Liver (tissue), 9 donors: ENCODE results near the gene CARD9. TPM values are rescaled to one million over a fixed set of nuclear protein-coding genes. Genes with fewer than 3 reads are reported as not detected.

ENCODE experiments used
- DNase-seq: peaks from one replicate; pipeline ENCODE4 v3.0.0-alpha.2; 2017; ENCODE audit warnings: low spot score
- H3K27ac ChIP-seq, 2 donors: one replicate each; pipeline ENCODE4 v1.7.0; 2013; ENCODE audit warnings: inconsistent platforms in 2 of 2, low read length in 2 of 2, control low read depth in 1 of 2, low read depth in 1 of 2, mild to moderate bottlenecking in 1 of 2
- H3K27me3 ChIP-seq, 4 donors: one replicate each; pipeline versions ENCODE4 v1.6.1 to v1.7.0; 2013; ENCODE audit warnings: low read length in 3 of 4, inconsistent platforms in 1 of 4, mild to moderate bottlenecking in 1 of 4, moderate library complexity in 1 of 4; ENCODE audit not compliant: control insufficient read depth in 4 of 4, insufficient read depth in 4 of 4
- H3K36me3 ChIP-seq, 4 donors: one replicate each; pipeline versions ENCODE4 v1.6.1 to v1.7.0; 2013; ENCODE audit warnings: low read length in 3 of 4, mild to moderate bottlenecking in 3 of 4, low read depth in 1 of 4, moderate library complexity in 1 of 4; ENCODE audit not compliant: control insufficient read depth in 4 of 4, insufficient read depth in 3 of 4
- H3K4me1 ChIP-seq, 4 donors: one replicate each; pipeline versions ENCODE4 v1.6.1 to v1.7.0; 2013; ENCODE audit warnings: low read length in 3 of 4, mild to moderate bottlenecking in 3 of 4, moderate library complexity in 1 of 4; ENCODE audit not compliant: control insufficient read depth in 4 of 4, insufficient read depth in 4 of 4
- H3K4me3 ChIP-seq, 3 donors: one replicate each; pipeline versions ENCODE4 v1.6.1 to v1.7.0; 2013; ENCODE audit warnings: low read length in 3 of 3, control low read depth in 1 of 3, low read depth in 1 of 3, mild to moderate bottlenecking in 1 of 3
- H3K9ac ChIP-seq, 2 donors: one replicate each; pipeline ENCODE4 v1.7.0; 2013; ENCODE audit warnings: low read length in 2 of 2, mild to moderate bottlenecking in 2 of 2, moderate library complexity in 2 of 2, control low read depth in 1 of 2, low read depth in 1 of 2
- H3K9me3 ChIP-seq, 4 donors: one replicate each; pipeline versions ENCODE4 v1.6.1 to v1.7.0; 2013; ENCODE audit warnings: low read length in 3 of 4; ENCODE audit not compliant: control insufficient read depth in 4 of 4
- EGR1 ChIP-seq, 2 donors: IDR thresholded peaks; 2 replicates each; pipeline ENCODE4 v1.6.1; 2016 to 2018; ENCODE audit warnings: antibody characterized with exemption in 2 of 2, low read depth in 2 of 2
- FOXA1 ChIP-seq: IDR thresholded peaks from 2 replicates; pipeline ENCODE4 v1.6.1; 2016; ENCODE audit warnings: antibody characterized with exemption
- FOXA2 ChIP-seq: IDR thresholded peaks from 2 replicates; pipeline ENCODE4 v1.6.1; 2016; ENCODE audit warnings: antibody characterized with exemption
- GABPA ChIP-seq, 2 donors: IDR thresholded peaks in 1 of 2; conservative IDR thresholded peaks in 1 of 2; 2 replicates each; pipeline ENCODE4 v1.6.1; 2016; ENCODE audit warnings: antibody characterized with exemption in 2 of 2, mild to moderate bottlenecking in 1 of 2, moderate library complexity in 1 of 2
- JUND ChIP-seq, 2 donors: IDR thresholded peaks; 2 replicates each; pipeline ENCODE4 v1.6.1; 2016; ENCODE audit warnings: antibody characterized with exemption in 2 of 2
- RAD21 ChIP-seq, 2 donors: IDR thresholded peaks; 2 replicates each; pipeline ENCODE4 v1.6.1; 2016; ENCODE audit warnings: antibody characterized with exemption in 2 of 2, mild to moderate bottlenecking in 2 of 2
- RXRA ChIP-seq, 2 donors: IDR thresholded peaks; 2 replicates each; pipeline ENCODE4 v1.6.1; 2017 to 2018; ENCODE audit warnings: antibody characterized with exemption in 2 of 2, mild to moderate bottlenecking in 1 of 2
- SP1 ChIP-seq: IDR thresholded peaks from 2 replicates; pipeline ENCODE4 v1.6.1; 2018; ENCODE audit warnings: antibody characterized with exemption, mild to moderate bottlenecking
- TAF1 ChIP-seq: conservative IDR thresholded peaks from 2 replicates; pipeline ENCODE4 v1.6.1; 2016; ENCODE audit warnings: antibody characterized with exemption, mild to moderate bottlenecking
- YY1 ChIP-seq: IDR thresholded peaks from 2 replicates; pipeline ENCODE4 v1.6.1; 2016; ENCODE audit warnings: antibody characterized with exemption, mild to moderate bottlenecking
- WGBS: extraction: QIAGEN DNeasy Blood & Tissue Kit; methylation state at CpG from one replicate; pipeline ENCODE4 v1.1.7; 2013; 5-methylcytosine and 5-hydroxymethylcytosine counted together
- polyA plus RNA-seq, 2 donors: library from polyadenylated mRNA; stranded (reverse) in 1 of 2; unstranded in 1 of 2; fragments of 200-250 nt in 1 of 2; fragments of >200 nt in 1 of 2; fragmentation: Nextera tagmentation in 1 of 2; extraction: Ambion mirVana in 1 of 2; gene quantifications; one replicate each; pipeline versions ENCODE4 v1.2.1 to v1.2.3, GENCODE V29; 2013 to 2015
- total RNA-seq, 2 donors: library from RNA; depleted of rRNA; stranded (reverse); fragments of >200 nt; gene quantifications; one replicate each; pipeline ENCODE4 v1.2.3, GENCODE V29; 2014
- TF ChIP-seq, protein P1 (sequence below): IDR thresholded peaks from 2 replicates; pipeline ENCODE4 v1.6.1; 2016; ENCODE audit warnings: antibody characterized with exemption
- TF ChIP-seq, protein P2 (sequence below): IDR thresholded peaks from 2 replicates; pipeline ENCODE4 v1.6.1; 2016; ENCODE audit warnings: antibody characterized with exemption
- TF ChIP-seq, protein P3 (sequence below): fragments of 150-350 bp; IDR thresholded peaks from 2 replicates; pipeline ENCODE4 v1.5.1; 2017; ENCODE audit warnings: improper control_type of control experiment, low read depth, low read length; ENCODE audit not compliant: missing input control
- TF ChIP-seq, protein P4 (sequence below): IDR thresholded peaks from 2 replicates; pipeline ENCODE4 v1.6.1; 2016; ENCODE audit warnings: antibody characterized with exemption, mild to moderate bottlenecking
- donor health status: healthy.
- donor health status: healthy.
- donor health status: healthy.
- donor health status: healthy.
- donor health status: healthy.

The CARD9 gene
- total and polyA plus RNA-seq, 4 donors, result 0.25 to 5.3 (median 2.2) TPM

DNA sequence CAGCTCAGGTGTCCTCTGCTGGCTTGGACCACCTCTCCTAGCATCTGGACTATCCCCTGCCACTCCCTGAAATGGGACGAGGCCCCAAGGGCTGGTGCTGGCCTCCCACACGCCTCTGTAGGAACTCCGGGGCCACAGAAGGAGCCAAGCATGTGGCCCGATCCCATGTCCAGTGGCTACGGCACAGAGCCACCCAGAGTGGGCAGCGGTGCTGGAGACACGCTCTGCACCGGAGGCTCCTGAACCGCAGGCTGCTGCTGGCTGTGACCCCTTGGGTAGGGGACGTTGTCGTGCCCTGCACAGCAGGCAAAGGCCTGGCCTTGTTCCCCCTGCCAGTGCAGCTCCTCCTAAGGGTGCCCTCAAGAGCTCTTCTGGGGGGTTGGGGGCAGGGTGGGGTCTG lies 6.4 kb upstream of the CARD9 start:
- no peak overlapping the region for H3K9ac ChIP-seq
- DNase-seq, result no peak
- peaks cover 6 to 54% (median 17%) of the 10 kb centered on the region in 4 donors for H3K36me3 ChIP-seq
- H3K9me3 ChIP-seq, result no peaks in the 10 kb centered on the region
- H3K27ac ChIP-seq, result no peak overlapping the region
- H3K4me1 ChIP-seq, result peaks cover 0 to 15% (median 4%) of the 10 kb centered on the region in 4 donors
- H3K27me3 ChIP-seq, result no peaks in the 10 kb centered on the region
- no peak overlapping the region for H3K4me3 ChIP-seq
- 95% methylated on average over 11 of the region's 11 CpGs for WGBS
- no peak for TF ChIP-seq SP1

DNA sequence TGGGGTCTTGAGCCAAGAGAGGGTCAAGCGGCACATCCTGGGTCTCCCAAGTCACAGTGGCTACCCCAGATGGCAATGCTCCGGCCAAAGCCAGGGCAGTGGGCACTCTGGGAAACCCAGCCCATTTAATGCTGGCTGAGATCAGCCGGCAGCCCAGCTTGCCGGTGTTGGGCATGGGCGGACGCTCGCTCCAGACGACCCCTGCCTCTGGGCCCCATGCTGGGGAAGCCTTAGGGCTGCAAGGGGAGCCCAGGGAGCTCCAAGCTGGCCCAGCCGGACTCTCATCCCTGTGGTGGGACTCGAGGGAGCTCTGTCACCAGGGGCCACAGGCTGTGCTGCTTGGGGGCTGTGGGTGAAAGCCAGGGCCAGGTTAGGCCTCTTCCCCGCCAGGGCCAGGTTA lies 5.9 kb upstream of the CARD9 start:
- 97% methylated on average over 11 of the region's 11 CpGs for whole genome bisulfite sequencing
- TF ChIP-seq FOXA1 (no peak), JUND (IDR thresholded peaks at IDR 0.05) (no peak)
- TF ChIP-seq, protein P1, sequence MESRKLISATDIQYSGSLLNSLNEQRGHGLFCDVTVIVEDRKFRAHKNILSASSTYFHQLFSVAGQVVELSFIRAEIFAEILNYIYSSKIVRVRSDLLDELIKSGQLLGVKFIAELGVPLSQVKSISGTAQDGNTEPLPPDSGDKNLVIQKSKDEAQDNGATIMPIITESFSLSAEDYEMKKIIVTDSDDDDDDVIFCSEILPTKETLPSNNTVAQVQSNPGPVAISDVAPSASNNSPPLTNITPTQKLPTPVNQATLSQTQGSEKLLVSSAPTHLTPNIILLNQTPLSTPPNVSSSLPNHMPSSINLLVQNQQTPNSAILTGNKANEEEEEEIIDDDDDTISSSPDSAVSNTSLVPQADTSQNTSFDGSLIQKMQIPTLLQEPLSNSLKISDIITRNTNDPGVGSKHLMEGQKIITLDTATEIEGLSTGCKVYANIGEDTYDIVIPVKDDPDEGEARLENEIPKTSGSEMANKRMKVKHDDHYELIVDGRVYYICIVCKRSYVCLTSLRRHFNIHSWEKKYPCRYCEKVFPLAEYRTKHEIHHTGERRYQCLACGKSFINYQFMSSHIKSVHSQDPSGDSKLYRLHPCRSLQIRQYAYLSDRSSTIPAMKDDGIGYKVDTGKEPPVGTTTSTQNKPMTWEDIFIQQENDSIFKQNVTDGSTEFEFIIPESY, result no peak
- TF ChIP-seq, protein P2, sequence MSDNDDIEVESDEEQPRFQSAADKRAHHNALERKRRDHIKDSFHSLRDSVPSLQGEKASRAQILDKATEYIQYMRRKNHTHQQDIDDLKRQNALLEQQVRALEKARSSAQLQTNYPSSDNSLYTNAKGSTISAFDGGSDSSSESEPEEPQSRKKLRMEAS, result no peak
- H3K36me3 ChIP-seq, result peaks cover 6 to 51% (median 17%) of the 10 kb centered on the region in 4 donors

DNA sequence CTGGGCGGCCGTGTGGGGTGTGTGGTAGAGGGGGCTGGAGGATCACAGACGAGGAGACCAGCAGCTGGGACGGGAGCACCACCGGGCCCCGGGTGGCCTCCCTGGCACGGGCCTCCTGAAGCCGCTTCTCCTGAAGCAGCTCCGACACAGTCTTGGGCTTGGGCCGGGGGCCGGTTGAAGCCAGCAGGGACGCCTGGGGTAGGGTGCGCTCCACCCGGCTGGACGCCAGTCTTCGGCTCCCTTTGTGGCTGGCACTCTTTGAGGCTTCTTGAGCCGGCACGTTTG lies 5.5 kb upstream of the CARD9 start:
- no peak overlapping the region for H3K27ac ChIP-seq
- no peak overlapping the region for H3K9ac ChIP-seq
- peaks cover 0 to 15% (median 4%) of the 10 kb centered on the region in 4 donors for H3K4me1 ChIP-seq
- H3K36me3 ChIP-seq, result peaks cover 3 to 46% (median 15%) of the 10 kb centered on the region in 4 donors
- no peak for DNase-seq
- no peaks in the 10 kb centered on the region for H3K9me3 ChIP-seq
- WGBS, result 93% methylated on average over 18 of the region's 18 CpGs
- no peaks in the 10 kb centered on the region for H3K27me3 ChIP-seq
- TF ChIP-seq GABPA (IDR thresholded peaks at IDR 0.05 in 1 of 2, conservative IDR thresholded peaks at IDR 0.05 in 1 of 2) (no peak), TAF1 (no peak), YY1 (no peak), JUND (IDR thresholded peaks at IDR 0.05) (no peak), FOXA1 (no peak), SP1 (no peak), RAD21 (IDR thresholded peaks at IDR 0.05) (no peak), RXRA (IDR thresholded peaks at IDR 0.05) (no peak), FOXA2 (no peak), EGR1 (IDR thresholded peaks at IDR 0.05; ENCODE audit: low read depth in 2 of 2) (no peak)
- TF ChIP-seq, protein P2, result no peak
- TF ChIP-seq, protein P3, sequence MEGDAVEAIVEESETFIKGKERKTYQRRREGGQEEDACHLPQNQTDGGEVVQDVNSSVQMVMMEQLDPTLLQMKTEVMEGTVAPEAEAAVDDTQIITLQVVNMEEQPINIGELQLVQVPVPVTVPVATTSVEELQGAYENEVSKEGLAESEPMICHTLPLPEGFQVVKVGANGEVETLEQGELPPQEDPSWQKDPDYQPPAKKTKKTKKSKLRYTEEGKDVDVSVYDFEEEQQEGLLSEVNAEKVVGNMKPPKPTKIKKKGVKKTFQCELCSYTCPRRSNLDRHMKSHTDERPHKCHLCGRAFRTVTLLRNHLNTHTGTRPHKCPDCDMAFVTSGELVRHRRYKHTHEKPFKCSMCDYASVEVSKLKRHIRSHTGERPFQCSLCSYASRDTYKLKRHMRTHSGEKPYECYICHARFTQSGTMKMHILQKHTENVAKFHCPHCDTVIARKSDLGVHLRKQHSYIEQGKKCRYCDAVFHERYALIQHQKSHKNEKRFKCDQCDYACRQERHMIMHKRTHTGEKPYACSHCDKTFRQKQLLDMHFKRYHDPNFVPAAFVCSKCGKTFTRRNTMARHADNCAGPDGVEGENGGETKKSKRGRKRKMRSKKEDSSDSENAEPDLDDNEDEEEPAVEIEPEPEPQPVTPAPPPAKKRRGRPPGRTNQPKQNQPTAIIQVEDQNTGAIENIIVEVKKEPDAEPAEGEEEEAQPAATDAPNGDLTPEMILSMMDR, result no peak
- TF ChIP-seq, protein P4, sequence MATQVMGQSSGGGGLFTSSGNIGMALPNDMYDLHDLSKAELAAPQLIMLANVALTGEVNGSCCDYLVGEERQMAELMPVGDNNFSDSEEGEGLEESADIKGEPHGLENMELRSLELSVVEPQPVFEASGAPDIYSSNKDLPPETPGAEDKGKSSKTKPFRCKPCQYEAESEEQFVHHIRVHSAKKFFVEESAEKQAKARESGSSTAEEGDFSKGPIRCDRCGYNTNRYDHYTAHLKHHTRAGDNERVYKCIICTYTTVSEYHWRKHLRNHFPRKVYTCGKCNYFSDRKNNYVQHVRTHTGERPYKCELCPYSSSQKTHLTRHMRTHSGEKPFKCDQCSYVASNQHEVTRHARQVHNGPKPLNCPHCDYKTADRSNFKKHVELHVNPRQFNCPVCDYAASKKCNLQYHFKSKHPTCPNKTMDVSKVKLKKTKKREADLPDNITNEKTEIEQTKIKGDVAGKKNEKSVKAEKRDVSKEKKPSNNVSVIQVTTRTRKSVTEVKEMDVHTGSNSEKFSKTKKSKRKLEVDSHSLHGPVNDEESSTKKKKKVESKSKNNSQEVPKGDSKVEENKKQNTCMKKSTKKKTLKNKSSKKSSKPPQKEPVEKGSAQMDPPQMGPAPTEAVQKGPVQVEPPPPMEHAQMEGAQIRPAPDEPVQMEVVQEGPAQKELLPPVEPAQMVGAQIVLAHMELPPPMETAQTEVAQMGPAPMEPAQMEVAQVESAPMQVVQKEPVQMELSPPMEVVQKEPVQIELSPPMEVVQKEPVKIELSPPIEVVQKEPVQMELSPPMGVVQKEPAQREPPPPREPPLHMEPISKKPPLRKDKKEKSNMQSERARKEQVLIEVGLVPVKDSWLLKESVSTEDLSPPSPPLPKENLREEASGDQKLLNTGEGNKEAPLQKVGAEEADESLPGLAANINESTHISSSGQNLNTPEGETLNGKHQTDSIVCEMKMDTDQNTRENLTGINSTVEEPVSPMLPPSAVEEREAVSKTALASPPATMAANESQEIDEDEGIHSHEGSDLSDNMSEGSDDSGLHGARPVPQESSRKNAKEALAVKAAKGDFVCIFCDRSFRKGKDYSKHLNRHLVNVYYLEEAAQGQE, result no peak
- H3K4me3 ChIP-seq, result no peak overlapping the region

More for the DNA sequence above, 5.9 kb upstream of the CARD9 start:
- no peak overlapping the region for H3K4me3 ChIP-seq
- H3K4me1 ChIP-seq, result peaks cover 0 to 15% (median 4%) of the 10 kb centered on the region in 4 donors
- H3K9me3 ChIP-seq, result no peaks in the 10 kb centered on the region
- H3K9ac ChIP-seq, result no peak overlapping the region
- H3K27me3 ChIP-seq, result no peaks in the 10 kb centered on the region
- no peak overlapping the region for H3K27ac ChIP-seq
- no peak for DNase-seq
